Stomach (tissue), 4 donors: ENCODE data around the gene HEATR3.

Experiments
- CTCF ChIP-seq, 7 experiments: fragments of 450-650 bp in 4 of 7; fragments of 200-600 bp in 3 of 7; sonication (generic) in 3 of 7; IDR thresholded peaks; one replicate each; pipeline ENCODE4 v1.5.1; 2016 to 2019; ENCODE audit warnings: antibody characterized with exemption in 7 of 7, control low read depth in 2 of 7, mild to moderate bottlenecking in 1 of 7
- EP300 ChIP-seq: sonication (generic); formaldehyde crosslinking; IDR thresholded peaks from one replicate; pipeline ENCODE4 v1.6.1; 2017; ENCODE audit warnings: antibody characterized with exemption
- POLR2A ChIP-seq, 4 donors: fragments of 450-650 bp; IDR thresholded peaks; one replicate each; pipeline ENCODE4 v1.6.1; 2016; ENCODE audit warnings: antibody characterized with exemption in 4 of 4, control low read depth in 2 of 4, mild to moderate bottlenecking in 1 of 4, moderate library complexity in 1 of 4
- POLR2AphosphoS5 ChIP-seq, 3 donors: sonication (generic); formaldehyde crosslinking; IDR thresholded peaks; one replicate each; pipeline ENCODE4 v1.6.1; 2016; ENCODE audit warnings: antibody characterized with exemption in 3 of 3

DNA sequence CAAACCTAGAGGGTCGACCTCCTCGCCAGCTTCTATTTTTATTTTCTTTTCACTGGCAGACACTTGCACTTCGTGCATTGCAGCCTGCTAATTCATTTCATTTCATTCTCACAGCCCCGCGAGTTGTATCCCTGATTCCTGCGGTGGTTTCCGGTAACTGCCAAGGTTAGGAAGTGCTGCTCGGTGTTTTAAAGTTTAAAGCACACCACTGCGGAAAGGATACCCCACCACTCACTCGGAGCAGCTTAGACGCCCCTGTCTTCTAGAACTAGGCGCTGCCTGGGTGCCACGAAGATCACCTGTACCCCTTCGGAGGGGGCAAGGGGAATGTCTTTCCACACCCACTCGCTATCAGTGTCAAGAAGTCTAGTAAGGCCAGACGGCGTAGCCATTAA is 40.2 kb upstream of the HEATR3 start:
- TF ChIP-seq POLR2A (IDR thresholded peaks at IDR 0.05) (no peak), CTCF (IDR thresholded peaks at IDR 0.05) (no peak), EP300 (no peak), POLR2AphosphoS5 (IDR thresholded peaks at IDR 0.05) (no peak)
